Measurements from ENCODE around the gene PUDP.
"Not testable (repeated sequence)": the region's sequence is repeated elsewhere in the genome, so short reads cannot be mapped to it uniquely, and the experiment has no call there.

Gene PUDP

DNA sequence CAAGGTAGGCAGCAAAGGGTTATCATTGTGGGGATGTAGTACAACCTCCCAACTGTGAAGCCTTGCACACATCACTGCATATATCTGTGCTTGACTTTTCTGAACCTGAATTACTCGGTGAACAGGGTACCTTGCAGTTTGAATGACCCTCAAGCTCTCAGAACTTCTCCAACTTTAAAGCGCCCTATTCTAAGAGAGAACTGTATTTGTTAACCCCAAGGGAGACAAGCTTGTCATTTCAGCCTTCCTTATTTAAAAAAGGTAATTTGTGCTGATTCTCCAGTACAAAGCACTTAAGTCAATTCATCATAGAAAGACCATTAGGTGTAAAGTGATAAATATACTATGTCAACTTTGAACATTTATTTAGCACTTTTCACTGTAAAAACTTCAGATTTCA is 122.5 kb downstream of the PUDP start:
- DNase-seq: no peak

DNA sequence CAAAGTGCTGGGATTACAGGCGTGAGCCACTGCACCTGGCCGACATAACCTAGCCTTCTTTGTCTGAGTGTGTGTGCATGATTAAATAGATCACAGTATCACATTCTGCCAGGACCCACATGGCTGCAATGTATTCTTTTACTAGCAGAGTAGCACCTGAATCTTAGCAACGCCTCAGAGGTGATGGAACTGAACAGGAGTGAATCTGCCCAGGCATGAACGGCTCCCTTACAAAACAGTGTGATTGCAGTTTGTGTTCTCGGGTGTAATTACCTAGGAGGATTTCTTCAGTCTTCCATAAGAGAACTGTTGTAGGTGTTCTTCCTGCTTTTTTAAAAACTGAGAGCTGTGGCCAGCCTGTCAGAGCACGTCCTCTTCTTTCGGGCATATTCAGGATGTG is 123.1 kb downstream of the PUDP start:
- DNase-seq: no peak

DNA sequence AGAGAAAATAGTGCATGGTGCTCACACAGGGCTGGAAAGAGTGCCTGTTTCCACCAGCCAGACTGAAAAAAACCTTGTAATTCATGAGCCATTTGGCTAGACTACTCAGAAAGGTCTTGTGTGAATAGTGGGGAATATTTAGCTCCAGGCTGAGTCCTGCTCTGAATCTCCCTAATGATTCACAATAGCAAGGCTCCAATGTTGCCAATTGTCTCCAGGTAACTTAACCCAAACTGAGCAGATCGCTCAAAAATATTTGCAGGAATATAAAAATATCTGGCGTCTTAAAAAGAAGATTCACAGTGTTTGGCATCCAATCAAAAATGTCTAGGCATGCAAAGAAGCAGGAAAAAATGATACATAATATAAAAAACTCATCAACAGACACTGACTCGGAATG is 125.0 kb downstream of the PUDP start:
- DNase-seq: peak; percentile 19

- no peak for DNase-seq
Measured at GRCh38 chrX:7021991-7022390, 126.0 kb downstream of the PUDP start.

DNA sequence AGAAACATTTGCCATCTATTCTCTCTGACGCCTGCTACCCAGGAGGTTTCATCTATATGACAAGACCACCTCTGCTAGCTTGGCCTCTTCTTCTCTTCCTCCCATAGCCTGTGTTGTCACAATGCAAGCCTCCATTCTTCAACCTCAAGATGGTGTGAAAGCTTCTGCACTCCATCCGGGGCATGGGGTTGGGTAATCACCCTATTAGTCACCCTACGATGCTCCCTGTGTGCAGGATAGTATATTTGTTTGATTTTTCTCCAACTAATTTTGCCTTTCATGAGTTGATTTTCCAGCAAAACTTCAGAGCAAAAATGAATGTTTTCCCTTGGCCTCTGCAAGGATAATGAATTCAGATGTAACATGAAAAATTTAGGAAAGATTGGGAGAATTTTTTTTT is 128.4 kb downstream of the PUDP start:
- no peak for DNase-seq

GRCh38 chrX:7012262-7012834 is 135.6 kb downstream of the PUDP start:
- DNase-seq: peak; percentile 46

GRCh38 chrX:7010897-7011296 is 137.1 kb downstream of the PUDP start:
- not testable (repeated sequence) for DNase-seq

GRCh38 chrX:7007328-7007727 is 140.6 kb downstream of the PUDP start:
- not testable (repeated sequence) for DNase-seq
